Left forelimb (tissue), 1 donor: ENCODE results near the gene KIAA1143.

ENCODE experiments used
- DNase-seq: peaks from one replicate; pipeline ENCODE4 v3.0.0-alpha.2; 2018; ENCODE audit warnings: low spot score

KIAA1143 gene

DNA sequence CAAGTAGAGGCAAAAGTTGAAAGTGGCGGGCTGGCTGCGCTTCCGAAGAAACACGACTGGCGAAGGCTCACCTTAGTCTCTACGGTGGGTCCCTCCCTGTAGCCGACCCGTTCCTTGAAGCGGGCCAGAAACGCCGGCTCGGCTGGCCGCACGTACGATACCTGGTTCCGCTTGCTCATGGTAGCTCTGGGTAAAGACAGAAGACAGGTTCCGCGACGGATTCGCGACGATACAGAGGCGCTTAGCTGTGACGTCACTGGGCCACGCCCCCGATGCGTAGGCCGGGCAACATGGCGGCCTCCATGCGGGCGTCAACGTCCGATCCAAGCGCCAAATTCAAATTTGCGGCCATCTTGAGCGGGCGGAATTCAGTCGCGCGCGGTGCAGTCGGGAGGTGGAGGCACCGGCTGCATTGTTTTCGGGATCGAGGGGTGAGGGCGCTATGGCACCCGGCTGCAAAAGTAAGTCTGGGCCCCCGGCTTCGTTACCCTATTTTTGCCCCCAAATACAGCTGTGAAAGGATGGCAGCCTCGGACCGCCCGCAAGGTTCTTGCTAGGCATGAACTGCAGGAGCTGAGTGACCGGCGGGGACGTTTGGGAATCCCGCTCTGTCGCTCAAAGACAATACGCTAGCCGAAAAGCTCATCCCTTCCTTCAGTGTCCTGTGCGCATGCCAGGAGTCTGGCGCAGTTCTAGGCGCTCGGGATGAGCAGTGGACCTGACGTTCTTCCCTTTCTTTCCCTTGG, at the start of gene KIAA1143, which contains the start of gene KIF15:
Gene KIAA1143, minus strand, starts transcription at position 196 of the 746 bp plus-strand sequence. Its CDS starts 17 bp downstream, at position 179.
Gene KIF15, plus strand, starts transcription at position 371 of the 746 bp plus-strand sequence. Its CDS starts 72 bp downstream, at position 443.
- DNase-seq, result peak; percentile 98

DNA sequence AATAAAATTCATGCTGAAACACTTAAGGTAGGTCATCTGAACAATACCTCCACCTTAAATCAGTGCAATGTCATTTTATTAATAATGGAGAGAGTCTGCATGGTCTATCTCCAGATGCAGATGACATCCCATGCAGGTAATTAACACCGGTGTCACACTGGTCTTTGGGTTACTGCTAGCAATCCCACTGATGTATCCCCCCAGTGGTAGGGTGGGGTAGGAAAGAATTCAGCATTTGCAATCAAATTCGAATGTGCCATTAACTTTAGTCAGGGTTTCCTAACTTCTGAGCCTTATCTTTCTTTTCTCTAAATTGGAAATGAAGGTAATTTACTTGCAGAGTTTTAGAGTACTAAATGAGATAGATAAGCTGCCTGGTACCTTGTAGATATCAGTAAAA, 44.5 kb upstream of the KIAA1143 start:
- no peak for DNase-seq

DNA sequence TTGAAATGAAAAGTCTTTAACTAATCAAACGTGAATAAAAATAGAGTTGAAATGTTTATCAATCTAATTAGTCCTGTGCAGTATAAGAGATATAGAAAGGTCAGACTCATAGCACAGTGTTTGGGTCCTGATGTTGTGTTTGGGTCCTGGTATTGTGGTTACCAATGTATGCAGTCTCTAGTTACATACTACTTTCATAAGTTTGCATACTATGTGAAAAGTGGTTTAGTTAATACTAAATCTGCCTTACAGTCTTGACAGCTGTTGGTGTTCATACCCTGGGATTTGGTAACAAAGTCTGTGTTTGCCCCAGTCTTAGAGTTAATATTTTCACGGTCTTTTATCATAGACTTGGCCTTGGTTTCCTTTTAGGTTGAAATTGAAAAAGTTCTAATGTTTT, 41.9 kb upstream of the KIAA1143 start:
- DNase-seq, result no peak

DNA sequence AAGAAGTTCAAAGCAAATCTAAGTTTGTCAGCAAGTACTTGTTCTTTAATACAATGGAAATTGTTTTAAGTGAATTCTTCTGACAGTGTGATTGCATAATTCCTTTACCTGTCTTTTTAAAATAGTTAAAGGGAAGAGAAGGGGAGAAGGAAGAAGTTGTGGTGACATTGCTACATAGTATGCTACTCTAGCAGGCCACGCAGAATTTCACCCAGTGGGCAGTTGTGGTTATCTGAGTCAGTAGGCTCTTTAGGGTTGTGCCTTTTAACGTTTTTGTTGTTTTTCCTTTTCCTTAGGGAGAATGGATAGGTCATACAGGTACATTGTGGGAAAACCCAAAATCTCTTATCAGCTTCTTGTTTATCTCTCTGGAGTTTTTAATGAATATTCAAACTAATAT, 40.6 kb upstream of the KIAA1143 start:
- DNase-seq, result no peak

DNA sequence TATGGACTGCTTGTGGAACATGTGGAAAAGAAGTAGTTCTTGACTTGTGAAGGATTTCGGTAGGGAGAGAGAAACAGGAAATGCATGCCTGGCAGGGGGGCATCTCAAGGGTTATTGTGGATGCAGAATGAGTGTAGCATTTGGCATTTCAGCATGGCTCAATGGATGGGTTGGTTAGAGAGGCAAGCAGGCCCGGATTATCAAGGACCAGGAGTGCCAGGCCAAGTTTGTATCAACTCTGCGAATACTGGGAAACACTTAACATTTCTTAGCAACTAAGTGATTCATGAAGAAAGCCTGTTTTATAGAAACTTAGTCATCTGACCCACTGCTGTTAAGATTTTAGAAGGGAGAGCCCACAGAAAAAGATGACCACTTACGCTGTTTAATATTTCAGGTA, 33.8 kb upstream of the KIAA1143 start:
- DNase-seq, result no peak

DNA sequence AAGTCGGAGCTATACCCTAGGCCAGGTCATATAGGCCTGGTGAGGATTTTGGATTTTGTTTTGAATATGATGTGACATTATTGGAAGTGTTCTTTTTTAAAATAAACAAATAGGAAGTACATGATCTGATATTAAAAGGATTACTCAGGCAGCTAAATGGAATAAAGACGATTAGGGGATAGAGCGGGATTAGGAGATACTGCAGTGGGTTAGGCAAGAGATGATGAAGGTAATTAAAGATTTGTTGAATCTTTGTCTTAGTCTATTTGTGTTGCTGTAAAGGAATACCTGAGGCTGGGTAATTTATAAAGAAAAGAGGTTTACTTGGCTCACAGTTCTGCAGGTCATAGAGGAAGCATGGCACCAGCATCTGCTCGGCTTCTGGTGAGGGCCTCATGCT, 21.5 kb upstream of the KIAA1143 start:
- no peak for DNase-seq

DNA sequence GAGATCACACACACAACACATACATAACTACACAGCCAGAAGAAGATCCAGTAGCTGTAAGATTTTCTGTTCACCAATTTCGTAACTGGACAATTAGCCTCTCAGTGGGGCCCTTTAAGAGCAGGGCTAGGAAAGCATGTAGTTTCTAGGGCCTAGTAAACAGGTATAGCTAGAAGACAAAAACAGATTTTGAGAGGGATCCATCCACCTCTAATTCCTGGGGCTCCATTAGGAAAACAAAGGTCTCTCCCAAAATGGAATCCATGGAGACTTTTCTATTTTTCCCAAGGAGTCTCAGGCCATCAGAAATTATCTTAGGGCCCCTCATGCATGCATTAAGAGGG, 10.7 kb upstream of the KIAA1143 start:
- no peak for DNase-seq

DNA sequence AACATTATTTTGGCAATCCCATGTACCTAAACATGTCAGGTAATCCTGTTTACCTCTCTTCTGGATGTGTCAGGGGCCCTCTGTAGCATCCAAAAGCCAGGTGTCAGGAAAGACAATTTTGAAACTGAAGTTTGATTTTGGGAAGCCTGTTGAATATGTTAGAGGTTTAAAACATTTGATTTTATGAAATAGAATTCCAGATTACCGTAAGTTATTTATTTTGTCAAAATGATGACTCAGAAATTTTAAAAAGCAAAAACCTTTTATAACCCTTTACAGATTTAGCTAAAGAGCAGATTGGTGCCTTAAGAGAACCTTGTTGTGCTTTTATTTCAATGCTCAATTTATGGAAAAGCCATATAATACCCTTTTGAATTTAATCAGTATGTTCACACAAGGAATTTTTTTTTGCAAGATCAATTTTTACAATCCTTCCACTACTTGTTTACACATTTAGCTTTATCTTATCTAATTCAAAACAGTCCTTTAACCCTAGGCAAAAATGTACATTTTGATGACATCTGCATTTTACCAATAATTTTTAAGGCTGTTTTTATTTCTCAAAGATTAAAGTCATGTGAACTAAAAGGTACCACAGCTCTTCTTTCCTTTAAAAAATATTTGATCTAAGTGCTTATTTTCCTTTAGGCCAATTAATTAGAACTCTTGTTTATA, 10.1 kb upstream of the KIAA1143 start:
- no peak for DNase-seq

DNA sequence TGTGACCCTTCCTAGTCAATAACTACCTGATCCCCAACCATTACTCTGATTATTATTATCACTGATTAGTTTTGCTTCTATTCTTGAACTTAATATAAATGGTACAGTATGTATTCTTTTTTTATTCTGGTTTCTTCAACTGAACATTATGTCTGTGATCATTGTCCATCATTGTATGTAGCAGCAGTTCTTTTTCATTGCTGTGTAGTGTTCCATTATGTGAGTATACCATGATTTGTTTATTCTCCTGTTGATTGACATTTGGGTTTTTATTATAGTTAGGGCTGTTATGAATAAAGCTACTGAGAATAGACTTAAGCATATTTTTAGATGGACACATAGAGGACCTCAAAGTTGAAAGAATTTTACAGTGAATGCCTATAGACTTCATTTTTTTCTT, 2.8 kb upstream of the KIAA1143 start:
- no peak for DNase-seq

DNA sequence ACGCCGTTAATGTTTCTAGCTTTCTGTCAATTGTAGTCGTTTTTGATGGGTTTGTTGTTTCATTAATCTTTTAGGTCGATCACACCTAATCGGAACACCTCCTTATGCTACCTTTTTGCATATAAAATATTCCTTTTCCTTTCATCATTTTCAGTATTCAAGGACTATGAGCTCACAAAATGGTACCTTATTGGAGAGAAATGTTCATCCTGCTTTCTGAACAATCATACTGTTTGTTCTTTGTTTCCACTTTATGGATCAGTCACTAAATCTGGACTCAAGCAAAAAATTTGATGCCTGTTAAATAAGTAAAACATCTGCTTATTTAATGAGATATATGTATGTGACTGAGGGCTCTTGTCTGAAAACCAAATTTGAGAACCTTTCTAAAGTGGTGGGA, 1.3 kb upstream of the KIAA1143 start:
- DNase-seq, result no peak

DNA sequence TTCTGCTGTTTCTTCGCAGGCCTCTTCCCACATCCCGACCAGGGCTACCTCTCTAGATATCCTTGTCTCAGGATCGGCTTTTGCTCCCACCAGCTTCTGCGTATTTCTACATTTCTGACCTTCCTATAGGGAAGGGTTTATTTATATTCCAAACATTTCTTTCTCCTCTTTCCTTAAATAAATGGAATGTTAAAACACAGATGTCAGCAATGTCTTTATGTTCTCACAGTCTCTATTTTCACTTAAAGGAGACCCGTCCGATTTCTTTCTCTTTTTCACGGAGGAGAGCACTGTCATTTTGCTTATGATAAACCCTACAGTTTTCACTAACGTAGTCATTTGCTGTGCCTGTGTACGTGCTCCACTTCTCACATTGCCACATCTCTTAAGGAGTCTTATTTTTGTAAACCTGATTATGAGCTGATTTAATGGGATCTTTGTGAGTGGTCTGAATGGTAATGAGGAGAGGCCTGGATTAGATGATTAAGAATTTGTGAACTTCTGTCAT, 805 bp upstream of the KIAA1143 start:
- DNase-seq, result no peak

DNA sequence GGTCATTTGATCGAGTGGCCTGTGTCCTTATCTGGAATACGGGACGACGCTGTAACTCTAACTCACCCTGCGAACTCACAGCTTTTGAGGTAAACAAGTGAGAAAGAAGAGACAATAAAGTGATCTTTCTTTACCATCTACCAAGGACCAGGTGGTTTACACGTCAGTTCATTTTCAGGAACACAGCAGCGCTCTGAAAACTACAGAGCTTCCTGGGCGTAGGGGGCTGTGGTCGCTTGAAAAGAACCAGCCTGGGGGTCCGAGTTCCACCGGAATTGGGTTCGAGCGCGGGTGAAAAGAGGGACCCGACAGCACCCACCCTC, 357 bp downstream of the KIAA1143 start:
- no peak for DNase-seq

DNA sequence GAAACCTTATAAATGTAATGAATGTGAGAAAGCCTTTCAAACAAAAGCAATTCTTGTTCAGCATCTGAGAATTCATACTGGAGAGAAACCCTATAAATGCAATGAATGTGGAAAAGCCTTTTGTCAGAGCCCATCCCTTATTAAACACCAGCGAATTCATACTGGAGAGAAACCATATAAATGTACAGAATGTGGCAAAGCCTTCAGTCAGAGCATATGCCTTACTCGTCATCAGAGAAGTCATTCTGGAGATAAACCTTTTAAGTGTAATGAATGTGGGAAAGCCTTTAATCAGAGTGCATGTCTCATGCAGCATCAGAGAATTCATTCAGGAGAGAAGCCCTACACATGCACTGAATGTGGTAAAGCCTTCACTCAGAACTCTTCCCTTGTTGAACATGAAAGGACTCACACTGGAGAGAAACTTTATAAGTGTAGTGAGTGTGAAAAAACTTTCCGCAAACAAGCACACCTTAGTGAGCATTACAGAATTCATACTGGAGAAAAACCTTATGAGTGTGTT, 26.7 kb downstream of the KIAA1143 start:
- no peak for DNase-seq

DNA sequence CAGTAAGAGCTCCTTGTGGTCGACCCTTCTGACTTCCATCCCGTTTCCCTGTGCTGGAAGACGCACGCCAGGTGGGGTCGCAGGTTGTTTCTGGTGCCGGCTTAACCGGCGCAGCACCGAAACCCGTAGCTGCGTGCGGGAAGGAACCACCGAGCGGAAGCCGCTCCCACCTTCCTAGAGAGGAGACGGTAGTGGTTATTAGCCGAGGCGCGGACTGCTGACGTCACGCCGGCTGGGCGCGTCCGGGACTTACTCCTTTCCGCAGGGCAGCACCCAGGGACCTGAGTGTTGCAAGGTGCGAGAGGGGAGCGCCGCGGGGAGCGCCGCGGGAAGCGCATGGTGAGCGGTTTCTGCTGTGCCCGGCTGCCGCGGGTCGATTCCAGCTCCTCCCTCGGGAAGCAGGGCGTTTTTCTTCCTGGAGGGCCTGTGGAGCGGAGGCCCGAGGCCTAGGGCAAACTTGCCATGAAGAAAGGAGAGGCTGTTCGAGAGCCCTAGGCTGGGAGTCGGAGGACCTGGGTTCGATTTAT, 32.0 kb downstream of the KIAA1143 start, which contains the start of gene ZNF501:
Gene ZNF501, plus strand, starts transcription at position 252 of the 527 bp plus-strand sequence. CDS start 4,787 bp downstream, outside the sequence.
- peak; percentile 95 for DNase-seq

DNA sequence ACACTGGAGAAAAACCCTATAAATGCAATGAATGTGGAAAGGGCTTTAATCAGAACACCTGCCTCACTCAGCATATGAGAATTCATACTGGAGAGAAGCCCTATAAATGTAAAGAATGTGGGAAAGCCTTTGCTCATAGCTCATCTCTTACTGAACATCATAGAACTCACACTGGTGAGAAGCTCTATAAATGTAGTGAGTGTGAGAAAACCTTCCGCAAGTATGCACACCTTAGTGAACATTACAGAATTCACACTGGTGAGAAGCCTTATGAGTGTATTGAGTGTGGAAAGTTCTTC, 39.4 kb downstream of the KIAA1143 start:
- no peak for DNase-seq

DNA sequence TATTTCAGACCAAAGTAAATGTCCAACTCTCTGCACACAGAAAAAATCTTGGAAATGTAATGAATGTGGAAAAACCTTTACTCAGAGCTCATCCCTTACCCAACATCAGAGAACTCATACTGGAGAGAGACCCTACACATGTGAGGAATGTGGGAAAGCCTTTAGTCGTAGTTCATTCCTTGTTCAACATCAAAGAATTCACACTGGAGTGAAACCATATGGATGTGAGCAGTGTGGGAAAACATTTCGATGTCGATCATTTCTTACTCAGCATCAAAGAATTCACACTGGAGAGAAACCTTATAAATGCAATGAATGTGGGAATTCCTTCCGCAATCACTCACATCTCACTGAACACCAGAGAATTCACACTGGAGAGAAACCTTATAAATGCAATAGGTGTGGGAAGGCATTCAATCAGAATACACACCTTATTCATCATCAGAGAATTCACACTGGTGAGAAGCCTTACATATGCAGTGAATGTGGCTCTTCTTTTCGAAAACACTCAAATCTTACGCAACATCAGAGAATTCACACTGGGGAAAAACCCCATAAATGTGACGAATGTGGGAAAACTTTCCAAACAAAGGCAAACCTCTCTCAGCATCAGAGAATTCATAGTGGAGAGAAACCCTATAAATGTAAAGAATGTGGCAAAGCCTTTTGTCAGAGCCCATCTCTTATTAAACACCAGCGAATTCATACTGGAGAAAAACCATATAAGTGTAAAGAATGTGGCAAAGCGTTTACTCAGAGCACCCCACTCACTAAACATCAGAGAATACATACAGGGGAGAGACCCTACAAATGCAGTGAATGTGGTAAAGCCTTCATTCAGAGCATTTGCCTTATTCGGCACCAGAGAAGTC, 40.0 kb downstream of the KIAA1143 start:
- DNase-seq, result no peak

DNA sequence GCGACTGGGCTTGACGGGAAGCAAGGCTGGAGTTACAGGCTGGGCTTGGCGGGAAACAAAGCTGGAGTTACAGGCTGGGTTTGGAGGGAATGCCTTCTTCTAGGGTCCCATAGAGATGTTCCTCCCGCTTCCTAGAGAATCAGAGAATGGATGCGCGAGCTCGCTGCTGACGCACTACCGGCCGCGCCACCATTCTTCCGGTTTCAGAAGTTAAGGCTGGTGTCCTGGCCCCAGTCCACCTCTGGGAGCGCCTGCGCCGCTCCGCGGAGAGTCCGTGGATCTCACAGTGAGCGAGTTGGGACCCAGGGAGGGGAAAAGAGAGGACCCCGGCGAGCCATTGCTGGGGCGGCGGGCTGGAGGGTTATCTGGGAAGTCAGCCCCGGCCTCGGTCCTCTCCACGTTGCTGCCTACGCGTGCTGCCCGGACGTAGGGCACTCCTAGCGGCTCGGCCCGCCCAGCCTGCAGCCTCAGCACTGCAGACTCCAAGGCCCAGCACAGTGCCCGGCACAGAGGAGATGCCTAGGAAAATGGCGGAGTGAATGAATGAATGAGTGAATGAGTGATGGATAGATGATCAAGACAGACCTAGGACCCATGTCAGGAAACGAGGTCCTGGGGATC, 48.9 kb downstream of the KIAA1143 start, which contains the start of gene ZNF502:
Gene ZNF502, plus strand, starts transcription at position 206 of the 621 bp plus-strand sequence. CDS start 7,602 bp downstream, outside the sequence.
- DNase-seq, result peak; percentile 92
